GM10248 (cell line): Measurements from ENCODE around the gene NCEH1.

Source experiments
- CTCF ChIA-PET: fragments of 300-600 bp; sonication (Branson Sonifier 250); formaldehyde crosslinking; extraction: SDS; loops from one replicate; lab custom pipeline; 2021; ENCODE audit warnings: antibody characterized with exemption; lab: Yijun Ruan, JAX
- POLR2A ChIA-PET: fragments of 350-650 bp; sonication (Branson Sonifier 250); formaldehyde crosslinking; extraction: SDS; loops from one replicate; lab custom pipeline; 2020; ENCODE audit warnings: antibody characterized with exemption; lab: Yijun Ruan, JAX
- DNase-seq: peaks from one replicate; pipeline ENCODE4 v3.0.0; 2012; ENCODE audit errors: extremely low spot score
- CTCF ChIP-seq: IDR thresholded peaks from 2 replicates; pipeline ENCODE4 v1.5.1; 2012; ENCODE audit warnings: mild to moderate bottlenecking, low read depth; ENCODE audit errors: extremely low read depth, missing control alignments, control extremely low read depth

Gene NCEH1

GRCh38 chr3:172585954-172586353, 124.9 kb downstream of the NCEH1 start:
- POLR2A ChIA-PET, result no interaction called here
- CTCF ChIA-PET, result interaction anchor here (1.2 to 1.3 kb wide), 2 partner anchors 8 to 10 kb away, joined by 3 read pairs; no protein-coding TSS in a partner anchor
- DNase-seq, result no peak
- TF ChIP-seq CTCF, result no peak

- ChIA-PET CTCF (interaction anchor here (2.1 to 2.8 kb wide), 2 partner anchors 13 kb away, joined by 4 to 23 read pairs; no protein-coding TSS in a partner anchor), POLR2A (no interaction called here)
- DNase-seq, result no peak
- TF ChIP-seq CTCF, result no peak
These were observed 128.2 kb downstream of the NCEH1 start for GRCh38 chr3:172582712-172583111.

- POLR2A ChIA-PET, result no interaction called here
- CTCF ChIA-PET, result no interaction called here
These were observed 129.1 kb downstream of the NCEH1 start for GRCh38 chr3:172581757-172582166.

GRCh38 chr3:172580680-172581401, 130.0 kb downstream of the NCEH1 start:
- CTCF ChIA-PET, result interaction anchor here (3.7 kb wide), 1 partner anchor 15 kb away, joined by 16 read pairs; no protein-coding TSS in a partner anchor
- TF ChIP-seq CTCF, result no peak
- POLR2A ChIA-PET, result no interaction called here
- peak; percentile 24 for DNase-seq

More at GRCh38 chr3:172581757-172582166, 129.1 kb downstream of the NCEH1 start:
- DNase-seq, result no peak
- no peak for TF ChIP-seq CTCF
